Sigmoid colon (tissue), 7 donors: Measurements from ENCODE around the gene FAM180A. TPM values are rescaled to one million over a fixed set of nuclear protein-coding genes. Genes with fewer than 3 reads are reported as not detected.

Experiments
- DNase-seq: peaks from one replicate; pipeline ENCODE4 v3.0.0-alpha.2; 2019
- H3K27ac ChIP-seq, 4 donors: fragments of 200-600 bp; sonication (generic); one replicate each; pipeline ENCODE4 v1.5.1; 2016 to 2019; ENCODE audit warnings: mild to moderate bottlenecking in 1 of 4
- H3K27me3 ChIP-seq, 3 donors: fragments of 200-600 bp; sonication (generic); one replicate each; pipeline ENCODE4 v1.5.1; 2019; ENCODE audit warnings: mild to moderate bottlenecking in 1 of 3
- H3K36me3 ChIP-seq, 4 donors: fragments of 200-600 bp; sonication (generic); one replicate each; pipeline ENCODE4 v1.5.1; 2016 to 2019
- H3K4me1 ChIP-seq, 4 donors: fragments of 200-600 bp; sonication (generic); one replicate each; pipeline ENCODE4 v1.5.1; 2017 to 2019
- H3K4me3 ChIP-seq, 4 donors: fragments of 200-600 bp; sonication (generic); one replicate each; pipeline ENCODE4 v1.5.1; 2017 to 2019; ENCODE audit warnings: mild to moderate bottlenecking in 2 of 4, moderate library complexity in 1 of 4
- H3K9me3 ChIP-seq, 4 donors: fragments of 200-600 bp in 3 of 4; sonication (generic) in 3 of 4; one replicate each; pipeline versions ENCODE4 v1.5.1 to v1.6.1; 2013 to 2019
- EP300 ChIP-seq, 4 donors: sonication (generic); formaldehyde crosslinking; IDR thresholded peaks; one replicate each; pipeline ENCODE4 v1.6.1; 2017; ENCODE audit warnings: antibody characterized with exemption in 4 of 4
- POLR2A ChIP-seq, 2 donors: fragments of 450-650 bp; IDR thresholded peaks; one replicate each; pipeline ENCODE4 v1.6.1; 2016; ENCODE audit warnings: antibody characterized with exemption in 2 of 2, mild to moderate bottlenecking in 2 of 2, moderate library complexity in 2 of 2
- POLR2AphosphoS5 ChIP-seq, 4 donors: sonication (generic); formaldehyde crosslinking; IDR thresholded peaks; one replicate each; pipeline ENCODE4 v1.6.1; 2017; ENCODE audit warnings: antibody characterized with exemption in 4 of 4
- WGBS, 2 donors: extraction: QIAGEN DNeasy Blood & Tissue Kit; methylation state at CpG; one replicate each; pipeline ENCODE4 v1.1.7; 2013; 5-methylcytosine and 5-hydroxymethylcytosine counted together
- intact Hi-C: fragments of 100-400 bp; cut with DNase I; formaldehyde crosslinking; loops from one replicate; pipeline ENCODE4 v1.15.1; 2023
- polyA plus RNA-seq, 3 donors: library from polyadenylated mRNA; stranded (reverse); fragments of 200-250 nt; gene quantifications; one replicate each; pipeline ENCODE4 v1.2.3, GENCODE V29; 2013
- total RNA-seq, 4 donors: library from RNA; depleted of rRNA; stranded (reverse); fragments of >200 nt; gene quantifications; one replicate each; pipeline ENCODE4 v1.1.0, GENCODE V29; 2016
- TF ChIP-seq, protein P1 (sequence below), 4 experiments: fragments of 450-650 bp in 3 of 4; fragments of 200-600 bp in 1 of 4; IDR thresholded peaks; one replicate each; pipeline ENCODE4 v1.5.1; 2016 to 2019; ENCODE audit warnings: antibody characterized with exemption in 4 of 4, mild to moderate bottlenecking in 3 of 4, moderate library complexity in 2 of 4
- donor health status: healthy with polysubstance abuse.
- donor health status: Bipolar disorder and iron deficiency.
- donor health status: healthy.

The FAM180A gene
- total and polyA plus RNA-seq, 7 donors, result 0.60 to 8.9 (median 3.0) TPM; not detected in 1

DNA sequence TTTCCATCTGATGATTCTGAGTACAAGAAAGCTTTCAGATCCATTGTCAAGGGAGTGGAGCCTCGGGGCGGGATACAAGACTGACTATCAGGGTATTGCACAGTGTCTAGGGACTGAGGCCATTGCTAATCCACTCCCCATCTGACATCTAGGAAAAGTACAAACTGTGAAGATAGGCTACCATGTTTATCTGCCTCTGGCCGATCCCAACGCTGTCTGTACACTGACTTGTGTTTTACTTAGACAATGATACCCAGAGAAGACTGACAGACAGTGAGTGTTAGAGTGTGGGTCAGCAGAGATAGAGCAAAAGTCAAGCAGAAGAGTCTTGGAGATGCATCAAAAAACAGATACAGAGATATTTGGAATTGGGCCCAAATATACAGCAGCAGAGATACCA, 17.5 kb downstream of the FAM180A start:
- no peak for TF ChIP-seq POLR2AphosphoS5 (IDR thresholded peaks at IDR 0.05)
- H3K36me3 ChIP-seq, result no peaks in the 10 kb centered on the region
- H3K27ac ChIP-seq, result no peak overlapping the region
- no peak for DNase-seq
- no peaks in the 10 kb centered on the region for H3K27me3 ChIP-seq
- no peak overlapping the region for H3K4me3 ChIP-seq
- H3K9me3 ChIP-seq, result no peaks in the 10 kb centered on the region
- peaks cover 0 to 18% (median 13%) of the 10 kb centered on the region in 4 donors for H3K4me1 ChIP-seq
- intact Hi-C loops, result no loop called here
- 90 to 91% methylated on average over 4 of the region's 4 CpGs for WGBS, 2 donors

- no peaks in the 10 kb centered on the region for H3K27me3 ChIP-seq
- H3K9me3 ChIP-seq, result no peaks in the 10 kb centered on the region
- no peaks in the 10 kb centered on the region for H3K36me3 ChIP-seq
- no peak for TF ChIP-seq POLR2A (IDR thresholded peaks at IDR 0.05)
- TF ChIP-seq EP300 (IDR thresholded peaks at IDR 0.05), result no peak
- TF ChIP-seq POLR2AphosphoS5 (IDR thresholded peaks at IDR 0.05), result no peak
- TF ChIP-seq, protein P1, sequence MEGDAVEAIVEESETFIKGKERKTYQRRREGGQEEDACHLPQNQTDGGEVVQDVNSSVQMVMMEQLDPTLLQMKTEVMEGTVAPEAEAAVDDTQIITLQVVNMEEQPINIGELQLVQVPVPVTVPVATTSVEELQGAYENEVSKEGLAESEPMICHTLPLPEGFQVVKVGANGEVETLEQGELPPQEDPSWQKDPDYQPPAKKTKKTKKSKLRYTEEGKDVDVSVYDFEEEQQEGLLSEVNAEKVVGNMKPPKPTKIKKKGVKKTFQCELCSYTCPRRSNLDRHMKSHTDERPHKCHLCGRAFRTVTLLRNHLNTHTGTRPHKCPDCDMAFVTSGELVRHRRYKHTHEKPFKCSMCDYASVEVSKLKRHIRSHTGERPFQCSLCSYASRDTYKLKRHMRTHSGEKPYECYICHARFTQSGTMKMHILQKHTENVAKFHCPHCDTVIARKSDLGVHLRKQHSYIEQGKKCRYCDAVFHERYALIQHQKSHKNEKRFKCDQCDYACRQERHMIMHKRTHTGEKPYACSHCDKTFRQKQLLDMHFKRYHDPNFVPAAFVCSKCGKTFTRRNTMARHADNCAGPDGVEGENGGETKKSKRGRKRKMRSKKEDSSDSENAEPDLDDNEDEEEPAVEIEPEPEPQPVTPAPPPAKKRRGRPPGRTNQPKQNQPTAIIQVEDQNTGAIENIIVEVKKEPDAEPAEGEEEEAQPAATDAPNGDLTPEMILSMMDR (IDR thresholded peaks at IDR 0.05), result no peak
- DNase-seq, result no peak
- no peak overlapping the region for H3K4me3 ChIP-seq
- no peak overlapping the region for H3K27ac ChIP-seq
- 83 to 84% methylated on average over 5 of the region's 5 CpGs for WGBS, 2 donors
- peaks cover 0 to 18% (median 13%) of the 10 kb centered on the region in 4 donors for H3K4me1 ChIP-seq
- intact Hi-C loops, result no loop called here
These were observed 19.4 kb downstream of the FAM180A start for GRCh38 chr7:135729230-135729629.

DNA sequence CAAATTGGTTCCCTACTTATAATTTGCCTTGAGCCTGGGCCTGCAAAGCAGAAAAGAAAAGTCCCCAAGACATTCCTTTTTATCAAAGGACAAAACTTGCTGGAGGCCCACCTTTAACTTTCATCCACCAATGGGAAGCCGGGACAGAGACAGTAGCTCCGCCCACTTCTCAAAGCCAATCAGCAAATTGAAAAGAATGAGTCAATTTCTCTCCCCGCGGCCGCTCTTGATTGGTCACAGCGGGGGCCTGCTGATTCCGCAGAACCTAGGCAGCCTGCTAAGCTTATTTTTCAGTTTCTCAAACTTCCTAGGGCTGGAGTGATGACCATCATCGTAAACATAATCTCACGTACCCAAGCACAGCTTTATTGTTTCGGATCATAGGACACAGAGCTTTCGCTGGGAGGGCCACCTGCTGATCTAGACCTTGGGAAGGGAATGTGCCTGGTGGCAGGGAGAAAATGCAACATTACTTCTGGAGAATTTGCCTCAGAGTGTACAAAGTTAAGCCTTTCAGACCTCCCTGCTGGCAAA, 20.4 kb downstream of the FAM180A start, which contains the start of gene SLC13A4:
Gene SLC13A4 (minus strand): TSS at position 51 of the 534 bp plus-strand sequence. CDS start 690 bp downstream, outside the sequence.
- WGBS, 2 donors, result 82 to 87% methylated on average over 11 of the region's 11 CpGs
- Histone ChIP-seq H3K4me3 (no peak within 1 kb of the TSS), H3K27me3 (no peaks in the 10 kb centered on the region), H3K4me1 (peaks cover 0 to 18% (median 13%) of the 10 kb centered on the region in 4 donors), H3K9me3 (no peaks in the 10 kb centered on the region), H3K36me3 (no peaks in the 10 kb centered on the region), H3K27ac (no peak within 1 kb of the TSS)
- TF ChIP-seq, protein P1 (IDR thresholded peaks at IDR 0.05), result no peak
- TF ChIP-seq POLR2AphosphoS5 (IDR thresholded peaks at IDR 0.05) (no peak), POLR2A (IDR thresholded peaks at IDR 0.05) (no peak), EP300 (IDR thresholded peaks at IDR 0.05) (no peak)
- DNase-seq, result no peak
- intact Hi-C loops, result no loop called here

- Histone ChIP-seq H3K27ac (no peak overlapping the region), H3K27me3 (no peaks in the 10 kb centered on the region), H3K4me3 (no peak overlapping the region), H3K9me3 (no peaks in the 10 kb centered on the region), H3K36me3 (no peaks in the 10 kb centered on the region), H3K4me1 (peaks cover 0 to 18% (median 13%) of the 10 kb centered on the region in 4 donors)
- no peak for DNase-seq
- TF ChIP-seq POLR2A (IDR thresholded peaks at IDR 0.05) (no peak), EP300 (IDR thresholded peaks at IDR 0.05) (no peak), POLR2AphosphoS5 (IDR thresholded peaks at IDR 0.05) (no peak)
- TF ChIP-seq, protein P1 (IDR thresholded peaks at IDR 0.05), result no peak
- WGBS, 2 donors, result 89 to 91% methylated on average over 30 of the region's 30 CpGs
- intact Hi-C loops, result no loop called here
These were observed 21.5 kb downstream of the FAM180A start for GRCh38 chr7:135726911-135727673.

GRCh38 chr7:135726276-135726788, 22.3 kb downstream of the FAM180A start:
- Histone ChIP-seq H3K27me3 (no peaks in the 10 kb centered on the region), H3K27ac (no peak overlapping the region), H3K36me3 (no peaks in the 10 kb centered on the region), H3K9me3 (no peaks in the 10 kb centered on the region), H3K4me3 (no peak overlapping the region), H3K4me1 (peaks cover 0 to 12% (median 11%) of the 10 kb centered on the region in 4 donors)
- intact Hi-C loops, result no loop called here
- TF ChIP-seq POLR2A (IDR thresholded peaks at IDR 0.05) (no peak), POLR2AphosphoS5 (IDR thresholded peaks at IDR 0.05) (no peak), EP300 (IDR thresholded peaks at IDR 0.05) (no peak)
- TF ChIP-seq, protein P1 (IDR thresholded peaks at IDR 0.05), result no peak
- 36 to 48% methylated on average over 5 of the region's 5 CpGs for WGBS, 2 donors
- DNase-seq, result no peak
